GM21390 (cell line): ENCODE data around the gene ADAMTS18.

Experiments
- ATAC-seq: cut with Tn5 transposase; IDR thresholded peaks from one replicate; pipeline ENCODE4 v1.9.1; 2021; ENCODE audit not compliant: unreplicated experiment

Gene ADAMTS18

GRCh38 chr16:77399066-77399465 is 35.8 kb downstream of the ADAMTS18 start:
- no peak for ATAC-seq

GRCh38 chr16:77398495-77398894 is 36.3 kb downstream of the ADAMTS18 start:
- ATAC-seq: no peak

- no peak for ATAC-seq
Observed at GRCh38 chr16:77396461-77396860, 38.4 kb downstream of the ADAMTS18 start.

GRCh38 chr16:77394699-77395098 is 40.1 kb downstream of the ADAMTS18 start:
- no peak for ATAC-seq

- ATAC-seq: no peak
Observed at GRCh38 chr16:77393955-77394354, 40.9 kb downstream of the ADAMTS18 start.

GRCh38 chr16:77387815-77388209 is 47.0 kb downstream of the ADAMTS18 start:
- ATAC-seq: no peak

- ATAC-seq: no peak
Observed at GRCh38 chr16:77386831-77387814, 47.7 kb downstream of the ADAMTS18 start.

- no peak for ATAC-seq
Observed at GRCh38 chr16:77385481-77385880, 49.4 kb downstream of the ADAMTS18 start.

GRCh38 chr16:77383606-77384187 is 51.1 kb downstream of the ADAMTS18 start:
- no peak for ATAC-seq

- no peak for ATAC-seq
Observed at GRCh38 chr16:77376358-77376757, 58.5 kb downstream of the ADAMTS18 start.

- no peak for ATAC-seq
Observed at GRCh38 chr16:77375396-77375795, 59.4 kb downstream of the ADAMTS18 start.

- no peak for ATAC-seq
Observed at GRCh38 chr16:77374384-77374783, 60.5 kb downstream of the ADAMTS18 start.

GRCh38 chr16:77373726-77374125 is 61.1 kb downstream of the ADAMTS18 start:
- no peak for ATAC-seq

GRCh38 chr16:77364770-77365169 is 70.1 kb downstream of the ADAMTS18 start:
- no peak for ATAC-seq

GRCh38 chr16:77359065-77359502 is 75.8 kb downstream of the ADAMTS18 start:
- no peak for ATAC-seq

- no peak for ATAC-seq
Observed at GRCh38 chr16:77353587-77354263, 81.1 kb downstream of the ADAMTS18 start.

GRCh38 chr16:77344341-77344740 is 90.5 kb downstream of the ADAMTS18 start:
- ATAC-seq: no peak

- ATAC-seq: no peak
Observed at GRCh38 chr16:77336637-77337036, 98.2 kb downstream of the ADAMTS18 start.

GRCh38 chr16:77335652-77336234 is 99.1 kb downstream of the ADAMTS18 start:
- ATAC-seq: no peak

- no peak for ATAC-seq
Observed at GRCh38 chr16:77332792-77333191, 102.0 kb downstream of the ADAMTS18 start.
